ENCODE data around the gene BEX5.

- TF ChIP-seq EZH2 (IDR thresholded peaks at IDR 0.05; ENCODE audit: insufficient read depth, poor library complexity, severe bottlenecking) (no peak), EZH2phosphoT487 (IDR thresholded peaks at IDR 0.05; ENCODE audit: insufficient read depth, low read depth) (no peak)
Observed at GRCh38 chrX:102115748-102116147, 40.0 kb downstream of the BEX5 start.
